ENCODE results near the gene GPATCH8. TPM values are rescaled to one million over a fixed set of nuclear protein-coding genes. Genes with fewer than 3 reads are reported as not detected.

Gene GPATCH8
- total RNA-seq, 1 donor from 2014 or later = 40.7 TPM

DNA sequence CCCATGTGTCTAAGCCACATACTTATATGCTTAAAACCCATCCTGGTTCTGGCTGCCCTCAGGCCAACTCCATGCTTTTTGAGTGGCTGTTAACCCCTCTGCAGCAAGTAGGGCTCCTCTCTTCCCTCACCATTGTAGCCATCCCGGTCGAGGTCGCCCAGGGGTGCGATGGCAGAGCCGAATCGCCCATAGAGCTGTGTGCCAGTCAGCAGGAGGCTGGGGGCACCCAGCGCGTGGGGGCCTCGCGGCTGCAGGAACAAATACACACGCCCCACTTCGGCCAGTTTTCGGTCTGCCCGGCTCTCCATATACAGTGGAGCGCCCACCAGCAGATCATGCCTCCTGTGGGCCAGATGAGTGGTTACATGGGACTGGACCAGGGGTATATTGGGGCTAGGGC is 119.8 kb downstream of the GPATCH8 start:
- ATAC-seq (no peak), DNase-seq (no peak)
- Histone ChIP-seq H3K4me3 (no peak overlapping the region), H3K9me3 (no peaks in the 10 kb centered on the region), H3K36me3 (no peaks in the 10 kb centered on the region), H3K27ac (no peak overlapping the region), H3K27me3 (no peaks in the 10 kb centered on the region), H3K4me1 (peaks cover 10% of the 10 kb centered on the region)
- TF ChIP-seq, protein P1, sequence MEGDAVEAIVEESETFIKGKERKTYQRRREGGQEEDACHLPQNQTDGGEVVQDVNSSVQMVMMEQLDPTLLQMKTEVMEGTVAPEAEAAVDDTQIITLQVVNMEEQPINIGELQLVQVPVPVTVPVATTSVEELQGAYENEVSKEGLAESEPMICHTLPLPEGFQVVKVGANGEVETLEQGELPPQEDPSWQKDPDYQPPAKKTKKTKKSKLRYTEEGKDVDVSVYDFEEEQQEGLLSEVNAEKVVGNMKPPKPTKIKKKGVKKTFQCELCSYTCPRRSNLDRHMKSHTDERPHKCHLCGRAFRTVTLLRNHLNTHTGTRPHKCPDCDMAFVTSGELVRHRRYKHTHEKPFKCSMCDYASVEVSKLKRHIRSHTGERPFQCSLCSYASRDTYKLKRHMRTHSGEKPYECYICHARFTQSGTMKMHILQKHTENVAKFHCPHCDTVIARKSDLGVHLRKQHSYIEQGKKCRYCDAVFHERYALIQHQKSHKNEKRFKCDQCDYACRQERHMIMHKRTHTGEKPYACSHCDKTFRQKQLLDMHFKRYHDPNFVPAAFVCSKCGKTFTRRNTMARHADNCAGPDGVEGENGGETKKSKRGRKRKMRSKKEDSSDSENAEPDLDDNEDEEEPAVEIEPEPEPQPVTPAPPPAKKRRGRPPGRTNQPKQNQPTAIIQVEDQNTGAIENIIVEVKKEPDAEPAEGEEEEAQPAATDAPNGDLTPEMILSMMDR (IDR thresholded peaks at IDR 0.05) = no peak
- intact Hi-C loops (cut with DNase I) = no loop called here

DNA sequence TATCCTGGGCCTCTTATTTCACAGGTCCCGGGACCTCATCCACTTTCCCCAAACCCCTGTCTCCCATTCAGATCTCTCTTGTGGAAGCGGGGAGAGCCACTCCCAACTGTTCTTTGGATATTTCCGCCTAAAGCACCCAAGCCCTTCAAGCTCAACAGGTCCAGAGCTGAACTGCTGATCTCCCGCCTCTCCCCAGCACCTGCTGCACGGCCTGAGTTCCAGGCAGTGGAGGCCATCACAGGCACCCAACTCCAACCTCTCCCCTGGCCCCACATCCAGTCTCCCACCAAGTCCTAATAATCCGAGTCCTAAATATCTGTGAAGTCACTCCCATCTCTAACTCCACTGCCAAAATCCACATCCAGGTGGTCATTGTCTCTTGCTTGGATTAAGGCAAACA is 120.3 kb downstream of the GPATCH8 start:
- no peaks in the 10 kb centered on the region for H3K36me3 ChIP-seq
- no peaks in the 10 kb centered on the region for H3K9me3 ChIP-seq
- H3K4me1 ChIP-seq = peaks cover 10% of the 10 kb centered on the region
- intact Hi-C loops (cut with DNase I) = no loop called here
- no peaks in the 10 kb centered on the region for H3K27me3 ChIP-seq
- no peak for DNase-seq
- no peak overlapping the region for H3K27ac ChIP-seq
- ATAC-seq = no peak
- H3K4me3 ChIP-seq = no peak overlapping the region
- TF ChIP-seq, protein P1 (IDR thresholded peaks at IDR 0.05) = no peak

DNA sequence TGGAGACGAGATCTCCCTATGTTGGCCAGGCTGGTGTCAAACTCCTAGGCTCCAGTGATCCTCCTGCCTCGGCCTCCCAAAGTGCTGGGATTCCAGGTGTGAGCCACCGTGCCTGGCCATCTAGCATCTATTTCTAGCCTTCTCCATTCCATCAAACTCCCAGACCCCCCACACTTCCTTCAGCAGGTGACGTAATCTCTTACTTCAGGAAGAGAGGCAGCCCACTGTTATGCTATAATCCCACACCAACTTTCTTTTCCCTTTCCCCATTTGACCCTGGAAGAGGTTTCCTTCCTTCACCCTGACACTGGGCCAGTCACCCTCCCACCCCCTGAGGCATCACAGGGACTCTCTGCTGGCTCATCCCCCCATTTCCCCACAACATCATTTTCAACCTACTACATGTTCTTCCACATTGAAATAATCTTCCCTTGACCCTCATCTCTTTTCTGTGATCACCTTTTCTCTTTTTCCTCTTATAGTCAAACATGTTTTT is 121.3 kb downstream of the GPATCH8 start:
- no peak overlapping the region for H3K27ac ChIP-seq
- no peak for DNase-seq
- peaks cover 10% of the 10 kb centered on the region for H3K4me1 ChIP-seq
- no peak overlapping the region for H3K4me3 ChIP-seq
- TF ChIP-seq, protein P1 (IDR thresholded peaks at IDR 0.05) = no peak
- intact Hi-C loops (cut with DNase I) = no loop called here
- H3K9me3 ChIP-seq = no peaks in the 10 kb centered on the region
- no peaks in the 10 kb centered on the region for H3K36me3 ChIP-seq
- ATAC-seq = no peak
- no peaks in the 10 kb centered on the region for H3K27me3 ChIP-seq

DNA sequence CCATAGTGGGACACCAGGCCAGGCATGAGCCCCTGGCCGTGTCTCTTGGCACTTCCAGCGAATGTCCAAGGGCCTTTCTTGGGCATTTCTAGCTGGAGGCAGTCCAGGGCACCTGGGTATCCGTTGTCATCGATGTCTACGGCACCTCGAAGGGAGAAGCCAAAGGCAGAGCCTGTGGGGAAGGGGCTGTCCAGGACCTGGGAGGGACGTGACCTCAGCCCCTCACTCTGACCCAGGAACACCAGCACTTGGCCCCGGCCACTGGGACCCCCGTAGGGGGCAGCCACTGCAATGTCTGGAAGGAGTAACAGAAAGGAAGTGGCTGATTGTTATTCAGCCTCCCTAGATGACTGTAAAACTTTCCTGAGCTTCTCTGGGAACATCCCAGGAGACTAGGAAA is 122.4 kb downstream of the GPATCH8 start:
- TF ChIP-seq, protein P1 (IDR thresholded peaks at IDR 0.05) = no peak
- DNase-seq = peak; percentile 46
- H3K4me1 ChIP-seq = peaks cover 4% of the 10 kb centered on the region

DNA sequence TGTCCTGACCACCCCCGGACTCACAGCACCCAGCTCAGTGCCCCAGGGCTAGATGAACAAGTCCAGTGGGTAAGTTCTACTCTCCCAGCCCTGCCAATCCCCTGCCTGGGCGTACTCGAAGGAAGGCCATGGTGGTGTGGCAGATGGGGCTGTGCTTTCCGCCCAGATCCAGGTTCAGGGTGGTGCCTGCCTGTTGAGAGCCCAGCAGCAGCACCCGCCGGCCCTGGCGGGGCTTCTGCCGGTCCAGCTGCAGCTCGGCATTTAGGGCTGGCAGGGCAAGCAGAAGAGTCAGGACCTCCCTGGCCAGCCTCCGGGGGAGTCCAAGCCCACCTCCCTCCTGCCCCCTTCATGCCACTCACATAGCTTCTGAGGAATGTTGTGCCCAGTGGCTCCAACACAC is 123.3 kb downstream of the GPATCH8 start:
- ATAC-seq = no peak
- Histone ChIP-seq H3K36me3 (no peaks in the 10 kb centered on the region), H3K4me3 (no peak overlapping the region), H3K4me1 (no peaks in the 10 kb centered on the region), H3K9me3 (no peaks in the 10 kb centered on the region), H3K27me3 (no peaks in the 10 kb centered on the region), H3K27ac (no peak overlapping the region)
- TF ChIP-seq, protein P1 (IDR thresholded peaks at IDR 0.05) = no peak
- no peak for DNase-seq
- intact Hi-C loops (cut with DNase I) = no loop called here

More for the DNA sequence above, 122.4 kb downstream of the GPATCH8 start:
- no peak for ATAC-seq
- Histone ChIP-seq H3K27me3 (no peaks in the 10 kb centered on the region), H3K27ac (no peak overlapping the region), H3K36me3 (no peaks in the 10 kb centered on the region), H3K4me3 (no peak overlapping the region), H3K9me3 (no peaks in the 10 kb centered on the region)
- intact Hi-C loops (cut with DNase I) = no loop called here

DNA sequence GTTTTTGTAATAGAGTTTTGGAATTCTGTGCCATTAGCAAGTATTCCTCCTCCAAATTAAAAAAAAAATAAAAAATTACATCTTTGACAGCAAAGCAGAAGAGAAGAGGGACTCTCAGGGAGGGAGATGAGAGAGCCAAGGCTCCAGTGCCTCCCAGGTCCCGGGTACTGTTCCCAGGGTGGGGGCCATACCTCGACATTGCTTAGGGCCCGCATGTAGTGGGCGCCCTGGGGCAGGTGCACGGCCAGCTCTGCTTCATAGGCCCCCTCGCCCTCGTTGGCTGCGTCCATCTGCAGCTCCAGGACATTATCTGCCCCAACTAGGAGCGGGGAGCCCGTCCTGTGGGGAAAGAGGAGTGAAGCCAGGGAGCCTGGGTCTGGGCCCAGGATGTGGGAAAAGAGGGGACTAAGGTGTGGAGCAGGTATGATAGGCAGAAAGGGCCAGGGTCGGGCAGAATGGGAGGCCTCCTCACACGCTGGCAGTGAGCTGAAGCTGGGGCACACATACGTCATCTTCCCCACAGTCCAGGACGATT is 125.0 kb downstream of the GPATCH8 start:
- intact Hi-C loops (cut with DNase I) = no loop called here
- H3K27me3 ChIP-seq = no peaks in the 10 kb centered on the region
- no peaks in the 10 kb centered on the region for H3K9me3 ChIP-seq
- H3K27ac ChIP-seq = no peak overlapping the region
- ATAC-seq (no peak), DNase-seq (peak; percentile 37)
- no peak overlapping the region for H3K4me3 ChIP-seq
- no peaks in the 10 kb centered on the region for H3K36me3 ChIP-seq
- TF ChIP-seq, protein P1 (IDR thresholded peaks at IDR 0.05) = no peak
- H3K4me1 ChIP-seq = no peaks in the 10 kb centered on the region

All from upper lobe of right lung (tissue), 1 donor.